HG03342 (cell line): ENCODE measurements around the gene AGTRAP.

Source experiments
- ATAC-seq: cut with Tn5 transposase; IDR thresholded peaks from one replicate; pipeline ENCODE4 v1.9.1; 2021; ENCODE audit warnings: mild to moderate bottlenecking, moderate library complexity; ENCODE audit not compliant: unreplicated experiment

Gene AGTRAP

DNA sequence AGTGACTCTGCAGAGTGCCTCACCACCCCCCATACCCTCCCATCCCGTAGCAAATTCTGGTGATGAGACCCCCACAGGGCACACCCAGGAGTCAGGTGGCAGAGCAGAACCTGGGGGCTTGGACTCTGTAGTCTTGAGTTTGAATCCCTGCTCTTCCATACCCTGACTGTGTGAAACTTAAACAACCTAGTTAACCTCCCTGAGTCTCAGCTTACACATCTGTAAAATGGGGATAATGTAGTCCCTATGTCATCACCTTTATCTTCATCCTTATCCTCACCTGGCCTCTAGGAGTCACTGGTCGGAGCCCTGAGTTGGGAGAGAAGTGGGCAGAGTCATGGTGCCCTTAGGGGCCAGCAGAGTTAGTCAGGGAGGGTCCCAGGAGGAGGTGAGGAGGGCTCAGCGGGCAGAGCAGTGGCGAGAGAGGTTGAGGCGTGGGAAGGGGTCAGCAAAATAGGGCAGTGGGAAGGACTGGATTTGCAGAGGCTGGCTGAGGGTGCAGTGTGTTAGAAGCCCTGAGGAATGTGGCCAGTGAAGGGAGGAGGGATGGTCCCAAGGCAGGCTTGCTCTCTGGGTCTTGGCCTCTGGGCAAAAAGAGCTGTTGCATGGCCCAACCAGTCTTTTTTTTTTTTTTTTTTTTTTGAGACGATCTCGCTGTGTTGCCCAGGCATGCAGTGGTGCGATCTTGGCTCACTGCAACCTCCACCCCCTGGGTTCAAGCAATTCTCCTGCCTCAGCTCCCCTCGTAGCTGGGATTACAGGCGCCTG, 44.6 kb downstream of the AGTRAP start:
- no peak for ATAC-seq

DNA sequence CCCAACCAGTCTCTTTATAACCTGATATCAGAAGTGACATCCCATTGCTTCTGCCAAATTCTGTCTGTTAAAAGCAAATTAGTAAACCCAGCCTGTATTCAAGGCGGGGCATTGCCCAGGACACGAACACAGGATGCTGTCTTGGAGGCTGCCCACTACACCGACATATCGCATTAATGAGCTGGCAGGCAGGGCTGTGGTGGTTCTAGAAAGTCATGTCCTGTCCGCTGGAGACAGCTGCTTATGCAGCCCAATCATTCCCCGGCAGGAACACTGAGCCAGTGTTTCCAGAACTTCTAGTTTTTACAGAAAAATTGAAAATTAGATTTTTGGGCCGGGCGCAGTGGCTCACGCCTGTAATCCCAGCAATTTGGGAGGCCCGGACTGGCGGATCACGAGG, 45.4 kb downstream of the AGTRAP start:
- ATAC-seq = no peak

DNA sequence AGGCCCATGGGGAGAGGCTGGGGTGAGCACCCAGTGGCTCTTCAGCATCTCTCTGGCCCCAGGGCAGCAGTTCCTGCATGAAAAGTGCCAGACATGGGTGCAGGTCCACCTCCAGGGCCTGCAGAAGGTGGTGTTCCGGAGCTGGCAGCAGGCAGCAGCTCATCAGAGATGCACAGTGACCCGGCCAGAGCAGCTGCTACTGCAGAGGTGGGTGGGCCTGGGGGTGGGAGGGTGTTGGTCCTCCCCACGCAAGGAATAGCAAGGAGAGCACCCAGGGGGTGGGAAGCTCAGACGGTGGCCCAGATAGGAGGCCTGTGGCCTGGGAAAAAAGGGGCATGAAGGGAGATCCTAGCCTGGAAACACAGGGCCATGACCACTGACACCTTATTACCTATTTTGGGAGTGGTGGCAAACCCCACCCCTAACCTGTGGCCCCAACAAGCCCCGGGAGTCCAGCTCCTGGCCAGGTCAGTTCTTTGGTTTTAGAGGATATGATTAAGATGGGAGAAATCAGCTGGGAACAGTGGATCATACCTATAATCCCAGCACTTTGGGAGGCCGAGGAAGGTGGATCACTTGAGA, 46.3 kb downstream of the AGTRAP start:
- no peak for ATAC-seq

DNA sequence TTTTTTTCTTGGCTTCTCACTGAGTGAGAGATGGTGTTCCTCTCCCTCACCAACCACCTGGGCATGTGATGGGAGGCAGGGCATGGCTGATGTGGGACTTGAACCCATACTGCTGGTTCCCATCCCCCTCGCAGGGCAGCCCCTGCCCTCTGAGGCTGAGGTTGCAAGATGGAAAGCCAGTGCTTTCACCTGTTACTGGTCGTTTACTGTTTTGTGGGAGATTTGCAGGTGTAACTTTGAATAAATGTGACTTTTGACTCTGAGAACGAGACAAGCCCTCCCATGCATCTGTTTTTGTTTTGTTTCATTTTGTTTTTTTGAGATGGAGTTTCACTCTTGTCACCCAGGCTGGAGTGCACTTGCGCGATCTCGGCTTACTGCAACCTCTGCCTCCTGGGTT, 47.6 kb downstream of the AGTRAP start:
- no peak for ATAC-seq

DNA sequence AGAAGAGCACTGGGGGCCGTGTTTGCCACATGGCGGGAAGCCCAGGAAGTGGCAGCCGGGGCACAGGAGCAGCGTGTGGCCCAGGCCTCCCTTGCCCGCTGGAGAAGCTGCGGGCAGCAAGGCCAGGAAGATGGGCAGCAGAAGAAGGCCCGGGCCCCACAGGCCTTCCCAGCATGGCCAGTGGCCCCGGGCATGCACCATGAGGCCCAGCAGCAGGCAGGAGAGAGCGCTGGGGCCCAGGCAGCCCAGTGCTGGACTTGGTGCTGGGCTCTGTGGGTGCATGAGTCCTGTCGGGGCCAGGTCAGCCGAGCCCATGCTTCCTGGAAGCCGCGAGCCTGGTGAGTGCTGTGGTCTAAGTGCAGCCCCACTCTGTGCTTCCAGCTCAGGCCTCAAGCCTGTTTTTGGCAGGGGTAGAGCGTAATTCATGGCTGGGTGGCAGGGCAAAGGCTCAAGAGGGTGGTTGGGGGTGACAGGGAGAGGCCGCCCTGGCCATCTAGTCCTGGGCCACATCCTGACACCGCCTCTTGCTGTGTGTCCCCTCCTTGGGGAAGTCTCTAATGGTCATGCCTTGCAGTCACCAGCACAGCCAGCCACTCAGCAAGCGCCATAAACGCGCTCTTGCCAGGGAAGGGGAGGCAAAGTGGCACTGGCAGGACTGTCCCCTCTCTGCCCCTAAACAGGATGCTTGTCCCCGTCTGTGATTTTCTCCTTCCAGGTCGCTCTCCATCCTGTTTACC, 48.5 kb downstream of the AGTRAP start:
- ATAC-seq = no peak

DNA sequence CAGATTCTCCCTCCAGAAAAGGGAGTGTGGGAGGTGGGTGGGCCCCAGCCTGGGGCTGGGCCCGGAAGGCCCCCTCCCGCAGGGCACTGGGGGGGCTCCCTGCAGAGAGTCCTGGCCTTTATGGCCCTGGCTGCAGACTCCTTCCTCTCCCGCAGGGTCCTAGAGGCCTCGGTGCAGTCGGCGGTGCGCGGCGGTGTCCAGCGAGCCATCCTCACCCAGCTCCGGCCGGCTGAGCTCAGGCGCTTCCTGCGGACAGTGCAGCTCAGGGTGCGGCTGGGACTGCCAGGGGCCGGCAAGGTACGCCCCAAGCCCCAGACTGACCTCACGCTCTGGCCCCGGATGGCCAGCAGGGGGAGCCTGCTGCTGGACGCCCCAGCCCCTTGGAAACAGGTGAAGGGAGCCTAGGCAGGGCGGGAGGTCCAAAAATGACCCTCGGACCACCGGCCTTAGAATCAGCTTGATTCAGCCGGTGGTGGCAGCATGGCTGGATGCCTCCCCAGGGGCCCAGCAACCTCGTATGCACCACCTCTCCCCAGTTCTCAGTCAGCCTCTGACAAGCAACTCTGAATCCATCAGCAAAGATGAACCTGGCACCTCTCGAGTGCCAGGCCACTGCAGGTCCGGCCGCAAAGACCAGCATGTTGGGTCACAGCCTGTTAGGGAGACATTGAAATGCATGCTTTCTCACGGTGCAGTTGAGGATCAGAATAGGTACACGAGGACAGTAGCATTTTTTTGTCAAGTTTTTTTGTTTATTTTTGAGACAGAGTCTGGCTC, 49.2 kb downstream of the AGTRAP start:
- no peak for ATAC-seq

DNA sequence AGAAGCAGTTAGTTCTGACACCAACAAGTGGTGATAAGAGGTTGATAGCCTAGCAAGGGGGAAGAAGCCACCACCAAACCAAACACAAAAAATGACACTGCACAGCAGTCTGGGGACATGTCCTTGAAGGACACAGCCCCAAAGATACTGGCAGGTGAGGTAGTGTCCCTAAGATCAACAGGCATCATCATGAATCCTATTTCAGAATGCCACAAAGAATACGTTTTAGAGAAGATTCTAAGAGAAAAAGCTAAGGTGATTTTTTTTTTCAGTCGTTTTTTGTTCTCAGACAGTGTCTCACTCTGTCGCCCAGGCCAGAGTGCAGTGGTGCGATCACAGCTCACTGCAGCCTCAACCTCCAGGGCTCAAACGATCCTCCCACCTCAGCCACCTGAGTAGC, 50.2 kb downstream of the AGTRAP start:
- no peak for ATAC-seq

DNA sequence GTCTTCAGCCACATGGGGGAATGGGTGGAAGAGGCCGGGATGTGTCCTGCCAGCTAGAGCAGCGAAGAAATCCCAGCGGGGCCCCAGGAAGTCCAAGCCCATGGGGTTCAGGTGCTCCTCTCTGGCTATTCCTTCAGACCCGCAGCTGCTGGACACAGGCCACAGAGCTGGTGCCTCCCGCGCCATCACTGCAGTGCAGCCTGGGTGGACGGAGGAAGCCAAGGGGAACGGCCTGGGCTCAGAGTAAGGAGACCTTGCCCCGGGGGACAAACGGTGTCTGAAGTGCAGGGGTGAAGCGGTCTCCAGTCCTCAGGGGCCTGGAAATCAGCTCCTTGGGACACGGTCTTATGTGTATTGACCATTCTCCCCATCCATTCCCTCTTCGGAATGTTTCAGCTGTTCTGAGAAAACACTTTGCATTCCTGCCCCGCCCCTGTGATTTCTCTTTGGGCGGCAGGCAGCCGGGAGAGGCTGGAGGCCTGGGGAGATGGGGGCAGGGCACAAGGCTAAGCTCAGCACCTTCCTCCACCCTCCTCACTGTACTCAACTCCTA, 51.4 kb downstream of the AGTRAP start:
- ATAC-seq = no peak

DNA sequence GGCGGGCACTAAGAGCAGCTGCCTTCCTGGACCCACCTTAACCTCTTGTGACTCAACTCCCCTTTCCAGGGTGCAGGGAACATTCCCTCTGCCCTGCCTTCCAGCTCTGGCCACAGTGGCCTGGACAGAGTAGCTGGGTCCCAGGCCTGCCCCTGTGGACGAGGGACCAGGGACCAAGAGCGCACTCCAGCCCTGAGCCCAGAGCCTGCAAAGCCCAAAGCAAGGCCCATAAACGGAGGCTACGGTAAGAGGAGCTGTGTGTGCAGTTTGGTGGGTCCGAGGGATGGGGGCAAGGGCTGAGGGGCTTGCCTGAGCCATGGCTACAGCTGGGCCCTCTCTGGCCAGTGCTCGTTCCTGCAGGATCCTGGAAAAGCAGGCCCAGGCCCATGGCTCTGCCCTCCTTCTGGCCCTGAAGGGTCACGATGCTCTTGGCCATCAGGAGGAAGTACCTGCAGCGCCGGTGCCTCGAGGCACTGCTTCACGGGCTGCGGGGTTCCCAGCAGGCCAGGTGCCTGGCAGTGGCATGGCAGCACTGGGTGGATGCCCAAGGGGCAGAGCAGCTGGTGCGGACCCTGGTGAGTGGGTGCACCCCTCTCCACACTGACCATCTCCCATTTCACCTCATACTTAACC, 52.0 kb downstream of the AGTRAP start:
- ATAC-seq = no peak

DNA sequence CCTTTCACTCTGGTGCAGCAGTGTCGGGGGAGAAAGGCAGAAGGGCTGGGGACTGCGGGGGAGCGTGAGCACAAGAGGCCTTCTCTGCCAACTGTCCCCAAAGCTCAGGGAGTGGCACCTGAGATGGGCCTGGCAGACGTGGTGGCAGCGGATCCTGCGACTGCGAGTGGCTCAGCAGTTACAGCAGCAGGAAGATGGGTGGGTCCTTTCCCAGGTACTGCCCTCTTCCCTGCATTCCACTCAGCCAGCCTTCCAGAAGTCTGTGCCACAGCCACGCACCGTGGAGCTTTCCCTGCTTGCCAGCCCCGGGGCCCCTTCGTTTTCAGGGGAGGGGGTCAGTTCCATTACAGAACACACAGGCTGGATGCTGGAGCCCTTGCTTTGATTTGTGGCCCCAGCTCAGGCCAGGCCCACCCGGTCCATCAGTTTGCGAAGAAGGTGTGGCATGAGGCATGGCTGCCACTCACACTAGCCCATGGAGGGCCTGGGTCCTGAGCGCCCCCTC, 52.7 kb downstream of the AGTRAP start:
- ATAC-seq = no peak

DNA sequence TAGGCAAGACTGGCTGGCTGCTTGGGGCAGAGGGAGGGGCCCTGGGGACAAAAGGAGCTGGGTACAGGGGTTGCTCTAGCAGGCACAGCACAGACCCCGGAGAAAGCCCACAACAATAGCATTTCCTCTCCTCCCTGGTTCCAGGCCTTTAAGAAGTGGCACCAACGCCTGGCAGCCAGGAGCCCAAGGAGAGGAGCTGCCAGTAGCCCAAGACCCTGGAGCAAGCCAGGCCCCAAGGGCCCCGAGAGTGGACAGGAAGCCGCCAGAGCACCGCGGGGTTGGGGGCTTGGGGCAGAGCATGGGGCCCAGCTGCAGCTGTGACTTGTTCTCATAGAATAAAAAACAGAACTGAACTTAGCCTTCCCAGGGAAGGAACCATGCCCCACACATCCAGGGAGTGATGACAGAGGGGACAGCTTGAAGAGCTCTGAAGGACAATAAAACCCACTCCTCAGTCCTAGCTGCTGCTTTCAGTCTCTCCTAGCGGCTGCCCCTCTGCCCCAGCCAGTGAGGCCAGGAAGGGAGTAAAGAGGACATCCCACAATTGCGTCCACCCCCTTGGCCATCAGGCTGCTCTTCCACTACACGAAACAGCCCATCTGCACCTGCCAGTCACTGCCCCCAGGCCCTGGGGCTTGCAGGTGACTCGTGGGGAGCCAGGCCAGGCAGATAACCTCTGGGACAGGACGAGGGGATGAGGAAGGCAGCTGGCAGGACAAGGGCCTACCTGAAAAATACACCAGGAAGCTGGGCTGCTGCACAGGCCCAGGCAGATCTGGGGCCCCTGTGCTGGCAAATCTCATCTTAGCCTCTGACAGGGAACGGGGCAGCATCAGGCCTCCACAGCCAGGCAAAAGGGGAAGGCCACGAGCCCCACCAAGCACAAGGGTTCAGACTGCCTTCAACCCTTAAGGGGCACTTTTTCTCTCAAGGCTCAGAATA, 53.5 kb downstream of the AGTRAP start:
- ATAC-seq = no peak

DNA sequence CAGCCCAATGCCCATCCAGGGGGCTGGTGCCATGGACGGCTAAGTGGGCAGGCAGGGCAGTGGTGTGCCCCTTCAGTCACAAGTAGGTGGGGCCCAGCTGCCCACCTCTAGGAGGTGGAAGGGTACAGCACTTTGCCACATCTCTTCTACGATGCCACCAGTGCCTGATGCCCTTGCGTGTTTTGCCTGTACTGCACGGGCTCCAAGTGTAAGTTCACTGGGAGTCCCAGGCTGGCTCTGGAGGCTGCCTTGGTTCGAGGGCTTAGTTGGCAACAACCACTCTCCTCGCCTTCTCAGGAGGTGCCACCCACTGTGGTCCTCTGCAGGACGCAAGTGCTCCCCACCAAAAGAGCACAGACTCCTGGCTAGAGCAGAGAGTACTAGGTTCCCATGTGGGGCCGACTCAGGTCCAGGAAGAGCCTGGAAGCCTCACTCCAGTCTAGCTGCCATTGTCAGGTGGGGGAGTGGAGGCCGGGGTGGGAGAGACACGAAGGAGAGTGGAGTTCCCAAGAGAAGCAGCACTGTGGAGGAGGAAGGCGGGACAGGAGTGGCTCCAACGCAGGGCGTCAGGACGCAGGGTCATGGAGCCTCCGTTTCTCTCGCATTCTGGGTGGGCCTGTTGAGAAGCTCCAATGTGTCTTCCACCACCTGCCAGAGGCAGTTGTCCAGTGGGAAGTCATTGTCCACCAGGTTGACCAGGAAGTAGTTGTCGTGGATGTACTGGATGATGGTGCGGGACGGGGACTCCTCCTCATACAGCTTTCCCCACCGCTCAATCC, 54.4 kb downstream of the AGTRAP start:
- ATAC-seq = no peak

DNA sequence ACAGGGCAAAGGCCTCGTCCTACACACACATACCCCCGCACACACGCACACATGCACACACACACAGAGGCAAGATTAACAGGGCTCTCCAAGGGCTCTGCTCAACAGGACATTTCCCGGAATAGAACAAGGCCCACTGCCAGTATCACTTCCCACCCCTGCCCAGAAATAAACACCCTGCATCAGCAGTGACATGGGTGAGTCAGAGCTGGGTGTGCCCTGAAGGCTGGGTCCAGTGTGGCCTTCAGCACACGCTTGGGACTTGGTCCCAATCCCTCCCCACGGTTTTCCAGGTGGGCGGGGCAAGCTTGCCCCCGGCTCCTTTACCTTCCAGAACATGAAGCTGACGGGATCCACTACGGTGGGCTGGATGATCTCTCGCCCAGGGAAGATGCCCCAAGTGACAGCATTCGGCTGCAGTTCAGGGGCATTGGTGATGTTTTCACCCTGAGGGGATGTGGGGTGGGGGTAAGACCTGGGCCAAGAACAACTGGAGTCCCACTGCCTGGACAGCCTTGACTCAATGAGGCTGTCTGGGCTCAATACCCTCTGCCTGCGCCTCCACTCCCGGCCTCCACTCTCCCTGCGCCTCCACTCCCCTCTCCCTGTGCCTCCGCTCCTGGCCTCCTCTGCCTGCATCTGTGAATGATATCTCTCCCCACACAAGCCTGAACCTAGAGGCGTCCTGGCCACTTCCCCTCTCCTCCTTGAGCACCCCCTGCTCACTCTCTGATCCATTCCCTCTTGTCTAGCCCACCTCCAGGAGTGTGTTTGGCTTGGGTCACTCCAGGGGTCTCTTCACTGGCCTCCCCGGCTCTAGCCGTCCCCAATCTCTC, 55.2 kb downstream of the AGTRAP start:
- ATAC-seq = no peak

DNA sequence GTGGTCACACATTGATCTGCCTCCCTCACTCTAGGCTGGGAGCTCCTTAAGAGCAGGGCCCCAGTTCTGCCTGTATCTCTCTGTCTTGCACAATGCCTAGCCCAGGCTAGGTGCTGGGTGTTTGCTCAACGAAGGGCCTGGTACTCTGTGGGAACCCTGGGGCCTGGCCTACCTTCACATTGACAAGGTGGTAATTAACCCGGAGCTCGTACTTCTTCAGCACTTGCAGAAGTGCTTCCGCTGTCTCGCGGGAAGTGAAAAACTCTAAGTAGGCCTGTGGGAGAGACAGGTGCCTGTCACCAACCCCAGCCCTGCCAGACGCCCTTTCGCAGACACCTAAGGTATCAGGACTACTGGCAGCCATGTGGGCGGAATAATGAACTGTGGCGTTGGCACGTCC, 56.2 kb downstream of the AGTRAP start:
- no peak for ATAC-seq

DNA sequence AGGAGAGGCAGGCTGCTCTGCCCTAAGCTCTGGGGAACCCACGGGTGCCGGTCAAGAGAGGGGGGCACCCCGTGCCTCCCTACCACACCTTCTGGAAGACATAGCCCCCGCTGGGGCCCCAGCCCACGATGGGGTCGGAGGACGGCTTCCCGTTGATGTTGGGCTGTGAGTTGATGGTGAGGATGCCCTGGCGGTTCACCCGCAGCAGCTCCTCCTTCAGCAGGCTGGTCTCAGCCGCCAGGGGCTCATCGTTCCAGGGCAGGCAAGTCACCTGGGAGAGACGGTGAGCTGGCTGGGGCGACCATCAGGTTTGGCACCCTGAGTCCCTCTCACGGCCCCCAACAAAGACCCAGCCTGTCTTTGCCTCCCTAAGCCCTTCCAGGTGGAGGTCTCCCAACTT, 57.9 kb downstream of the AGTRAP start:
- no peak for ATAC-seq

DNA sequence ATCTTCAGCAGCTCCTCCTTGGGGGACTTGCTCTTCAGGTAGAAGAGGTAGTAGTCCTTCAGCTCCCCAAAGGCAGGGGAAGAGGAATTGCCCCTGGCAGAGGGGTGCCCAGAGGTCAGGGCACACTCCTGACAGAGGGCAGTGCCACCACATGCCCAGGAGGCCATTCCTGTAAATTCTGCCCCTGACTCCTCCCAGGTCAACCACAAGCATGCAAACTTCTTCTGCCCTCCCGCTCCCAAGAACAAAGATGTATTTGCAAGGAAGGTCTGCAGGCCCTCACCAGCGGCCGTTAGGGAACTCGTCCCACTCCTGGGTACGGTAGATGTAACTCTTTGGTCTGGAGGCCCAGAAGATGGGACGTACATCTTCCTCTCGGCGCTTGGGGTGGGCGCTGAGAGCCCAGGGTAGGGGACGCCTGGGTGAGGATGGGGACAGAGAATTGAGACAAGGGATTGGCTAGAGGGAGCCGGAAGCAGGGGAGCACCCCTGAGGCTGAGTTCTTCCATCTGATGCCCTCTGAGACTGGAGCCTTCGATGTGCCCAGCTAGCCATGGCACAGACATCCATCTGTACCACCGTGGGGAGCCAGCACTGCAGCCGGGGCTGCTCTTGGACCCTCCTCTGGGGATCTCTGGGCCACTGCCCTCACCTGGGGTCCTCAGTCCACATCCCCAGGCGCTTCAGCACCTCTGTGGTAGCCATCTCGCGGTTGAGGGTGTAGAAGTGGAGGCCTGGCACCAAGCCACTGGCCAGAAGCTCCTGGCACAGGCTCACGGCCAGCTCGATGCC, 58.7 kb downstream of the AGTRAP start:
- ATAC-seq = no peak
